Measurements from ENCODE around the gene JUN.

JUN gene

DNA sequence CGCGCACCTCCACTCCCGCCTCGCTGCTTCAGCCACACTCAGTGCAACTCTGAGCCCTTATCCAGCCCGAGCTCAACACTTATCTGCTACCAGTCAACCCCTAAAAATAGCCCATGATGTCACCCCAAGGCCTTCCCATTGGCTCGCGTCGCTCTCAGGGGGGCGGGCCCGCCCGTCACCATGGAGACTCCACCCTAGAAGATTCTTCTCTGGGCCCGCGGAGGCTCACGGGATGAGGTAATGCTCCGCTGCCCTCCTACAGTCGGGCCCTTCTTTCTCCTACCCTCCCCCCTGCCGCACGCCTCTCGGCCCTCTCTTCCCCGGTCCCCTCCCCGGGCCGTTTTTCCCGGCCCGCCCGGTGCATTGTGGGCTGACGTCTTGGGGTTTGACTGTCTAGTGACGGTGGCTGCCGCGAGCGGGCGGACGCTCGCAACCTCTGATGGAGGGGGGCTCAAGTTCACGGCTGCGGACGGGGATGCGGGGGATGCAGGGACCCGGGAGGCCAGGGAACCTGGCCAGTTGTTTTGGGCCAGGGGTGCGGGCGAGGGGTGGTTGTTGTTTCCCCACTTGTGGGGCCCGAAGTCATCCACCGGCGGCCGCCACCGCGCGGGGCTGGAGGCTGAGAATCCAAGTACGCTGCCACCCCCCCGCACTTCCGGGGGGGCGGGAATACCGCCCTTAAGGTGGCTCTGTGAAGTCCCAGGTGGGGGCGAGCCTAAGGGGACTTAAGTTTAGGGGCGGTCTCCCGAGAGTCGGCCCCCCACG is at the start of gene JUN:
Gene JUN (minus strand): TSS at position 55 of the 765 bp plus-strand sequence. CDS start 977 bp downstream, outside the sequence.
- peak; percentile 98 for DNase-seq

DNA sequence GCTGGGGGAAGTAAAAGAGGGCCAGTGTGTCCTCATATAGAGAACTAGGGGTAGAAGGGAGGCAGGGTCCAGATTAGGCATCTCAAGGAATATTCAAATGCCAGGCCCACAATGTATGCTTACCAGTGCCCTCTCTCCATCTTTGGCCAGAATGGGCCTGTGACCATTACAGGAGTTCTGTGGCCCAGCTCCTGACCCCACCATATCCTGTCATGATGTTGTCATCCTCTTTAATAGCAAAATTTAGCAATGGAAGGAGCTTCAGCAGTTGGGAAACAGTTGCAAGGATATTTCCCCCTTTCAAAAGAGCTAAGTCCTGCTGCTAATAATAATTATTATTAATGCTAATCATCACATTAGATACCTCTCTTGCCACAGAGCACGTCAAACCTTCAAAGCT is 49.3 kb upstream of the JUN start:
- no peak for DNase-seq

DNA sequence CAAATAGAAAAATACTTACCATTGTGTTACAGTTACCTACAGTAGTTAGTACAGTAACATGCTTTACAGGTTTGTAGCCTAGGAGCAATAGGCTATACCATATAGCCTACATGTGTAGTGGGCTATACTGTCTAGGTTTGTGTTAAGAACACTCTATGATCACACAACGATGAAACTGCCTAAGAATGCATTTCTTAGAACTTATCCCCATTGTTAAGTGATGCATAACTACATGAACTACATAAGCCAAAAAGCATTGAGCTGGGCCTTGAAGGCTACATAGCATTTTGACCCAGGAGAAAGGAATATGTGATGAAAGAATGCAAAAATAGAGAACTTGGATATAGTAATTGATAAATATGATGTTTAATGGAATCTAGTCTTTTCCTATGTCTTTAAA is 46.4 kb upstream of the JUN start:
- DNase-seq: no peak

DNA sequence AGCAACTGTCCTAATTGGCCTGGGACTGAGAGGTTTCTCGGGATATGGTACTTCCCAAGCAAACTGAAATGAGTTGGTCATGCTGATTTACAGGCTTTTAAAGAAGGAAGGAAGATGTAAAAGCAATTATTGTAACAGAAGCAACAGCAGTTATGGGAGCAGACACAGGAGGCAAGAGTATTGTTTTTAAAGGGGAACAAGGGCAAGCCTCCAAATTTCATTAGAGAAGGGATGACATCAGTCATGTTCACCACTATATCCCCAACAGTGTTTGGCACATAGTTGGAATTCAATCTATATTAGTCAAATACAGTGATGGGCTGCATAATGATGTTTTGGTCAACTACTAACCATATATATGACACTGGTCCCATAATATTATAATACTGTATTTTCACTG is 46.0 kb upstream of the JUN start:
- DNase-seq: no peak

DNA sequence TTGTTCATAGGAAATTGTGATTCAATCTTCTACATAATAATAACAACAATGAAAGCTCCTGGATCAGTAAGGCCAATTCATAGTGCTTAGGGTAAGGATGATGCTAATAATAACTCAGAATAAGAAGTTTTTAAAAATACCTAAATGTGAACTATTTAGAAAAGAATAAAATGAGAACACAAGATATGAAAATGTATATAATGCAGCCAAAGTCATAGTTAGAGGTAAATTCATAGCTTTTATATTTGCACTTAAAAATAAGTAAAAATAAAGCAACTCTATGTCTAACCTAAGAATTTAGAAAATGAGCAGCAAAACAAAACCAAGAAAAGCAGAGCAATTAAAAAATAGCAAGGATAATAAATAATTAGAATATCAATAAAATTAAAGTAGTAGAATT is 43.5 kb upstream of the JUN start:
- DNase-seq: no peak

DNA sequence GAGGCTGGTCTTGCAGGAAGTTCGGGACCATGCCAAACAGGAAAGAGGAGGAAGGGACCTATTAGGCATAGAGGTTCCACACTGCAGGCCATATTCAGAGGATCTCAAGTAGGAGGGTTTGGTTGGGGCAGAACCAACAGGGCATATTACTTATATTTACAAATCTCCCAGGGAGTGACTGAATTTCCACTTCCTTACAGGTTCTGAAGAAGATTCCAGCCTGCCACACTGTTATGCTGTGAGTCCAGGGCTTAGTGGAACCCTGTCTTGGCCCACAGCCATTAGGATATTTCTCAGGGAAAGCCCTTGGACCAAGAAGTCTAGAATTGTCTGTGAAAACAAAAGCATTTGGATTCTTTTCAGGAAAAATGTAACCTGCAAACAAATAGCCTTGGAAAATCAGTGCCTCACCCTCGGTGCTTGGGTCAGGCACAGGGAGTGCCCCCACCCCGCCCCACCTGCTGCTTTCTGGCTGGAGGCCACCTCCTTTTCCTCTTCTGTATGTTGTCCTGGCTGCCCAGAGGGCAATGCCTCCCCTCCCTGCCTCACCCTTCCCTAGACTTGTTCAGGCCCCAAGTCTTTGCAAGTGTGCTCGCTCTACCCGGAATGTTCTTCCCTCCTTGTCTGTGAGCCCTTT is 41.0 kb upstream of the JUN start:
- DNase-seq: no peak

DNA sequence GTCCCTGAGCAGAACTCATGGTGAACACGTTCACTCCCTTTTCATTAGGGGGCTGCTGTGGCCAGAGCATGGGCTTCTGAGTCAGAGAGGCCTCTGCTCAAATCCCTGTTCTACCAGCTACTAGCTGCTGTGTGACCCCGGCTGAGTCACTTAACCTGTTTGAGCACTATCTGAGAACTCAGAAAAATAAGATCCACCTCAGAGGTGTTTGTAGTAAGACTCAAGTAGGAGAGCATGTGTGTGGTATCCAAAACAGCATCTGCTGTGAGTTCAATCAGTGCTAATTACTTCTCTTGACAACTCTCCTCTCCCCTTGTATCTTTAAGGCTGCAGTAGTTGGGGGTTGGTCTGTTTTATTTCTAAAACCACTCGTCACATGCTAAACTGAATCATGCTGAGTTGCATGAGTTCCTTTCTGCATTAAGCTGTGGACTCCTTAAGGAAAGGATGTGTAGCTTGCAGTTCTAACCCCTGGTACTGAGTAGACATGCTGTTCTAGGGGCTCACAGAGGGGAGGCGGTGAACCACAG is 39.7 kb upstream of the JUN start:
- DNase-seq: no peak

DNA sequence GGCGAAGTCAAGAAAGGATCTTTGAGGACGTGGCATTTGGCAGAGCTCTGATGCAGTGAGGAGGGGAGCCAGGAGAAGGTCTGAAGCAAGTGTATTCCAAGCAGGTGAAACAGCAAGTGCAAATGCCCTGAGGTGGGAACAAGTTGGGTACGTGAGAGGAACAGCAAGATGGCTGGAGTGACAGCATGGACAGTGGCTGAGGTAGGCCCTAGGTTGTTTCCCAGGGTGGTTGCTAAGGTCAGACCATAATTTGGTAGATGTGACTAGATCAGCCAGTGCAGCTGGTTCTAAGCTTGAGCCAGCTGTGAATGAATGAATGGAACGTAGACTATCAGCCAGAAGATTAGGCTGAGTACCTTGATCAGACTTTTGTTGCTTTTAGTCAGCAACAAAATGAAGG is 37.5 kb upstream of the JUN start:
- DNase-seq: no peak

DNA sequence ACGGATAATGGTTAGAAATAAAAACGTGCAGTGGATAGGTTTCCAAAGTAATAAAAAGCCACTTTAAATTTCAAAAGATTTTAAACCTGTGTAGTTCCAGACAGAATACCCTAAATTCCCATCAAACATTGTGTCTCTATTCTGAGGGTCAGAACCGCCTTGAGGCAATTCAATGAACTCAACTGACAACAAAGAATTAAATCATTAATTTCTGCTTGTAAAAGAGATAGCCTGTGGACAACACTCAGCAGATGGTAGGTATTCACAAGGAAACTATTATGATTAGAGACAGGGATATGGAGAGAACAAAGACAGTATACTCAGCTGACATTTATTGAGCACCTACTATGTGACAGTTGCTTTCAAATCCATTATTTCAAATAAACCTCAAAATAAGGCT is 35.1 kb upstream of the JUN start:
- DNase-seq: no peak

DNA sequence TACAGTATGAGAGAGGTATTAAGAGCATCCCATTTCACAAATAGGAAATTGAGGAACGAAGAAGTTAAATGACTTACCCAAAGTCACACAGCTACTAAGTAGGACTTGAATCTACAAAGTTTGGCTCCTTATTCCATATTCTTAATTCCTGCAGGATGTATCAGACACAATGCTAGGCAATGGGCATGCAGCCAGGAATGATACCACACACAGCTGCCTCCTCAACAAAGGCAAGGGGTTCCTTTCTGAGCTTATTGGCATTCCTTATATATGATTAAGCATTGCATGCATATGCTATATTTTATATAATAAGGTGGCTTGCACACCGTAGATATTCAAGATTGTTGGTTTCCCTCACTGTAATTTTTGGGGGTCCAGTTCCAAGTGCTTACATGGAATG is 34.2 kb upstream of the JUN start:
- no peak for DNase-seq

DNA sequence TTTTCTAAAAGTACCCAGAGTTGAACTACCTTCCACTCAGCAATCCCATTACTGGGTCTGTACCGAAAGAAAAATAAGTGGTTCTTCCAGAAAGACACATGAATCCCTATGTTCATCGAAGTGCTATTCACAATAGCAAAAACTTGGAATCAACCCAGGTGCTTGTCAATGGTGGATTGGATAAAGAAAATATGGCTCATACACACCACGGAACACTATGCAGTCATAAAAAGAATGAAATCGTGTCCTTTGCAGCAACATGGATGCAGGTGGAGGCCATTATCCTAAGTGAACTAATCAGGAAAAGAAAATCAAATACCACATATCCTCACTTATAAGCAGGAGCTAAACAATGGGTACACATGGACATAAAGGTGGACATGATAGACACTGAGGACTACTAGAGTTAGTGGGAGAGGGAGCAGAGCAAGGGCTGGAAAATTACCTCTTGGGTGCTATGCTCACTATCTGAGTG is 32.9 kb upstream of the JUN start:
- no peak for DNase-seq

DNA sequence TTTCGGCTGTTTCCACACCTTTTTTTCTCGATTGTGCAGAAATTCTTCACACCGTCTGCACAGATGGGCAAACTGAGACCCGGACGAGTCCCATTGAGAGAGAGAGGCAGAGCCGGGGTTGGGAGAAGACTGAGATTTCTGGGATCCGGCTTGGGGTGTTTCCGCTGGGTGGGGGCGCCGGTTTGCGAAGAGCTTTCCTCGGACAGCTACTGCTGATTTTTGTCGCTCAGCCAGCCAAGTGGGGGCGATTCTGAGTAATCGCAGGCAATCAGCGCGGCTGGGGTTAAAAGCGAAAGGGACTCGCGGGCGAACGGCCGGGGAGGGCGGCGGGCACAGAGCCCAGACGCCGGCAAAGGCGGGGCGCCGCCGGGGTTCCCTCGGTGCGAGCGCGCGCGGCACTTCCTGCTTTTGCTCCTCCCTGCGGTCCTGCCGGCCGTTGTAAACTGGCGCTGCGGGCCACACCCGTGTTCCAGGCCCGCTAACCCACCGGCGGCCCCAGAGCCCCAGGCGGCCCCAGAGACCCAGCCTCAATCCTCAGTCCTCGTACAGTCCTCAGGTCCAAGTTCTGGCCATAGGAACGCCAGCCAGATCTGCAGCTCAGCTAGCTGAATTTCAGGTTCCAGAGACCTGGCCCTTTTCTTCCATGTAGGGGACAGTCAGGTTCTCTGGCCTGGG is 32.4 kb upstream of the JUN start:
- peak; percentile 90 for DNase-seq

DNA sequence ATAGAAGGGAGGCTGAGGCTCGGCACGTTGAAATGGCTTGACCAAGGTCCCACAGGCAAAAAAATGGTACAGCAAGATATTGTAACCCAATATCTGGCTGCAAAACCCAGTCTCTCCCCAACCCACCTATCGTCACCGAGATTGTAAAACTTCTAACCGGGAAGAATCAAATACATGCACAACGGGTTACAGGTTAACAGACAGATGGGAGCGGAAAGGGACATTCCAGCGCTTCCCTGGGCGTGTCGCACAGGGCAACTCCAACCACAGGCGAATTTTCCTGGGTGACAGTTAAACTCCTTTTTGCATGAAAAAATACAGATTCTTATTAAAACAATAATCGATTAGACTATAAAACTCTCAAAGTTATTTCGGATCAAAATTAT is 31.8 kb upstream of the JUN start:
- DNase-seq: no peak

DNA sequence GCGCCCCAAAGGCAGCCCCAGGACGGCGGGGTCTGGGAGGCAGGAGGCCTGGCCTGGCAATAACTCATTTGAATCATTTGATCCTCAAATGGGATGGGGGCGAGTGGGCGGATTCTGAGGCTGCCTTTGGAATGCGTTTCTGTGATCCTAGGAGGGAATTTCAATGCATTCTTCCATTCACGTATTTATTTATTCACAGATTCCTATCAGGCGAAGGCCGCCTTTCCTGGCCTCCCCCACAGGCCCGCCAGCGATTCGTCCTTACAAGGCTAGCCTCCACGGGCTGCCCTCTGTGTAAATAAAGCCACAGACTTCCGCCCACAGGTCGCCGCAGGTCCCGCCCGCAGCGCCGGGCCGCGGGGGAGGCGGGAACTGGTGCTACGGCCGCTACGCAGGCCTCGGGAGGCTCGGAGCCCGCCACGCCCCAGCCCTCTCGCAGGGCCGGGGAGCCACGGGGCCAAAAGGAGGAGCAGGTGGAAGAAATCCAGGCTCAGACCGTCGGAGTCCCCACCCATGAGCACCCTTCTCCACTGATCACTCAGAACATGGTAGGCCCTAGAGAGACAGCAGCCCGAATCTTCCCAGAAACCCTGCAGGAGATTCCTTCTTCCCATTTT is 31.3 kb upstream of the JUN start:
- peak; percentile 73 for DNase-seq

DNA sequence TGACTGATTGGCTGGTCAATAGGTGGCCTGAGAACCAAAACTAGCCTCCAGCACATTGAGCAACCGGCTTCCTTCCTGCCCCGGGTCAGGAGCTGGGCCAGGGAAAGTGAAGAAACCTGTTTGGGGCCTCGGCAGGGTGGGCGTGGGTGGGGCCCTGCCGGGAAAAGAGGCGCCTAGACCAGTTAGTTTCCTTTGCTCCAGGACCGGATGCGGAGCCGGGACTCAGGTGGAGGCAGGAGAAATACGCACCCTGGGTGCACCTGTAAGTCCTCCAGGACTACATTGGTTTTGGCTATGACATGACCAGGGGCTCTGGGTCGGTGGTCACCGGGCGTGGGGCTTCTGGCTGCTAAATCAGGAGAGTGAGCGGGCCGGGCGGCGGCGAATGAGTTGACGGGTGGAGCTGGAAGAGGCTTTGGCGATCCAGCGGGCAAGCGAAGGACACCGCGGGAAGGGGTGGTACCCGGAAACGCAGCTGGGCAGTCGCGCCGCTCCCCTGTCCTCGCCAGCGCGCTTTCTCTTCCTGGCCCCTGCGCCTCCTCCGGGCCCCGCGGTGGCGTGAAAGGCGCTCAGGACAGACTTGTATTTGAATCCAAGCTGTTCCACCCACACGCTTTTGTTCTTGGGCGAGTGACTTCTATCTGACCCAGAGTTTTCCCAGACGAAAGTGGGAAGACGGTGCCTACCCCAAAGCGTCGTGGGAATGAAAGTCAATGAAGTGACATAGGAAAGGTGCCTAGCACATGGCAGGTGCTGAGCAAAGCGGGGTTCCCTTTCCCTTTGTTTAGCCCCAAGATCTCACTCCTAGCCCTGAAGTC is 30.6 kb upstream of the JUN start:
- DNase-seq: no peak

DNA sequence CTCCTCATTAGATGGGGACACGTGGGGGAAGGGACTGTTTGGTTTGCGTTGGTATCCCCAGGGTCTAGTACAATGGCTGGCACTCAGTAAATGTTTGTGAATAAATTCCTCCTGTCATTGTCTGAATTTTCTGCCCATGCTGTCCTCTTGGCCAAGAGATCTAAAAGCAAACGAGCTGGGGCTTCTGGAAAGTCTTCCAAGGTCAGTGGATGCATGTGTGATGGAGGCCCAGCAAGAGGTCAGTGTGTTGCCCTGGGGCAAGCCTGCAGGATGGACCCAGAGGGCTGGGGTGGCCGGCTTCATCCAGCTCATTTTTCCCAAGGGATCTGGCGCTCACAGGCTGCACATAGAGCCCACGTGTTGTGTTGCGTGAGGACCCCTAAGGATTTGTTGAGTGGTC is 30.0 kb upstream of the JUN start:
- DNase-seq: no peak

DNA sequence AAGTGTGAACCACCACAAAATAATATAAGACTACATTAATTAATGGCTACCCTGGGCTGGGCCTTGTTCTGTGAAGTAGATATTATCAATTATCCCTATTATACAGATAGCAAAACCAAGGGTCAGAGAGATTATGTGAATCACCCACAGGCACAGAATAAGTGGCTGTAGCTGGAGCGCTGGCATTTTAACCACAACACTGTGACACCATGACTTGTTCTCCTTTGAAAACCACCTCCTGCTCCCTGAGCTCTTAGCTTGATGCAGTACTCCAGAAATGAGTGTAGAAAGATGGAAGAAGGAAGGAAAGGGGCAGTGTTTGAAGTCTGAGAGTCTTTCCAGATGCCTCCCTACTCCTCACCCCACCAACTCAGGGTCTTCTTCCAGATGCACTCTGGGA is 29.5 kb upstream of the JUN start:
- no peak for DNase-seq

DNA sequence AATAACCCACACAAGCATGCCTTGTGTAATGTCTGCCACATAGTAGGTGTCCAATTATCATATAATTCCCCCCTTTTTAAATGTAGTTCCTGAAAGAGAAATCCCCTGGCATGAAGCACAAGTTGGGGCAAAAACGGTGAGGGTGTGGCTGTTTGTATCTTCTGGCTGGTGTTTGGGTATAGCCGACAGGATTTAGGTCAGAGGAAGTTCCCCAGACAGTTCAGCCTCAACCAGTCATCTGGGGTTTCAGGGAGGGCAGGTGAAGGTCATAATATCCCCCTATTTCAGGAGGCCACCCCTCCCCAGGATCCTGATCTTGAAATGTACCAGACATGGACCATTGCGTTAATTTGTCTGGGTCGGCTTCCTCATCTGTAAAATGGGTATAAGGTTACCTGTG is 29.1 kb upstream of the JUN start:
- no peak for DNase-seq

DNA sequence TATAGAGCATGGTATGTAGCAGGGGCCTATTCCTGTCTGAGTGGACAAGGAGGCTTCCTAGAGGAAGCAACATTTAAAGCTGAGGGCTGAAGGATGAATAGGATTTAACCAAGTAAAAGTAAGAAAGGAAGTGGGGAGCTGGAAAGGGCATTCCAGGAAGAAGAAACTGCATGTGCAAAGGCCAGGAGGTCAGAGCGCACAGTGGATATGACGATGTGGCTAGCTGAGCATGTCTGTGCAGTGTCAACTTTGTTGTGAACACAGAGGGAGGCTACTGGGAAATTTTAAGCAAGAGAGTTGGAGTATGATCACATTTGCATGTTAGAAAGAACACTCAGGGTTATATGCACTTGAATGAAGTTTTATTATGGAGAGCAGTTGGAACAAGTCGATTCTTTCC is 28.6 kb upstream of the JUN start:
- no peak for DNase-seq

DNA sequence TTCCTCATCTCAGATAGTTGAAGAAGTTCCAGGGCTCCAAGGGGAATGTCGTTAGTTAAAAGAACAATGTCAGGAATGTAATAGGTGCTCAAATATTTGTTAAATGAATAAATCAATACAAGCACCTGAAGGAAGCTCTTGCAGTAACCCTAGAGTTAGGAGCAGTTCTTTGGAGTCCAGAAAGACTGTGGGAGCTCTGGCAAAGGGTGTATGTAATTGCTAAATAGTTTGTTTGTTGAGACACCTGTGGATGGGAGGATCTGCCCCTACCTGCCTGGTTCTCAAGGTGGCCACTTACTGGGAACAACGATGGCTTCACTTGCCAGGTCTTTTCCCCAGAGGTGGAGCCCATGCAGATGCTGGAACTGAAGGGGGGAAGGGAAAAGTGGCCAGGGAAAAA is 27.5 kb upstream of the JUN start:
- DNase-seq: no peak

DNA sequence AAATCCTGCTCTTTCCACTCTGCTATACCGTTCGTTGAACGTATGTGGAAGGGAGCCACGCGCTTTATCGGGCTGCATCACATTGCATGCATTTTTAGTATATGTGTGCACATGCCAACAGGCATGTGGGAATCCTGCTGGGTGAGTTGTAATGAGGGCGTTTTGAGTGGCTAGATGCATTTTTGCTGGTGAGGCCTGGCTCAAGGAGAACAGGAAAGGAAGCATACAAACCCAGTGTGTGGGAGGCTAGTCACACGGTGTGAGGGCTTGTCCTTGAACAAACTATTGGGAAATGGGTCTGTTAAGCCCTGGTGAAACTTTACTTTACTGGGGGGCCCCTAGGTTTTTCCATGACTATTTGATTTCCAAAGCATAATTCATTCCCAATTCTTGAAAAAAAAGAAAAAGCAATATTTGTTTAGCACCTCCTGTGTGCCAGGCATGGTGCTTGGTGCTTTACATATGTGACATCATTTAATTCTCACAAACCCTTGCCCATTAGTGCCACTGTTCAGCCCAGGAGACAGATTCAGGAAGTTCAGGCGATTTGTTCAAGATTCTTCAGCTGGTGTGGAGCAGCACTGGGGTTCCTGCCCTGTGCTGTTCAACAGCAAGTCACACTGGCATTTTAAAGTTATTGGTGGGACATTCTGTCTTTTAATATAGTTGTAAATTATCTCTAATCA is 25.6 kb upstream of the JUN start:
- no peak for DNase-seq

DNA sequence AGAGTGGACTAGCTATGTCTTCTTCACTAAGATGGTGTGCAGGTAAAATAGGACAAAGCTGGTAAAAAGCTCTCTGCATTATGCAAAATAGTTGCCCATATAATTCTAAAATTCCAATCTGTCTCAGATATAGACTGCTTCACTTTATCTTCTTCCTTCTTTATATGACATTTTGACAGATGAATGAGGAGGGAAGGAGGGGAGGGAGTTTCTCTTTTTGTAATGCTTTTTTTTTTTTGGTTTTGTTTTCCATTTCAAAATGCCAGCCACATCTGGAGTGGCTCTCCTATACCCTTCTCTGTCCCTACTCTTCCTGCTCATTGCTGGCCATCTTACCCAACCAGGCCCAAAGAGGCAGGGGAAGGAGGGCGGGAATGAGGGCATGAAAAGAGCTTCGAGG is 24.2 kb upstream of the JUN start:
- no peak for DNase-seq

Data from stimulated activated CD4-positive, alpha-beta T cell treated with anti-CD3 and anti-CD28 coated beads, Interleukin-15, amount 100 ng/mL, for 24 hours (primary cell).